Breast epithelium (tissue), 4 donors: ENCODE results near the gene CENPO. TPM values are rescaled to one million over a fixed set of nuclear protein-coding genes. Genes with fewer than 3 reads are reported as not detected.

Experiments
- DNase-seq, 2 donors: peaks; one replicate each; pipeline ENCODE4 v3.0.0-alpha.2; 2019; ENCODE audit warnings: low spot score in 2 of 2
- H3K27ac ChIP-seq, 2 donors: fragments of 200-600 bp; sonication (generic) in 1 of 2; one replicate each; pipeline ENCODE4 v1.5.1; 2016 to 2019; ENCODE audit warnings: mild to moderate bottlenecking in 1 of 2
- H3K27me3 ChIP-seq, 2 donors: fragments of 200-600 bp; sonication (generic) in 1 of 2; one replicate each; pipeline versions ENCODE4 v1.5.1 to v1.6.0; 2017 to 2019; ENCODE audit warnings: control low read depth in 1 of 2, mild to moderate bottlenecking in 1 of 2
- H3K36me3 ChIP-seq: fragments of 200-600 bp; one replicate; pipeline ENCODE4 v1.5.1; 2019
- H3K4me1 ChIP-seq, 2 donors: fragments of 200-600 bp; sonication (generic); one replicate each; pipeline ENCODE4 v1.5.1; 2016 to 2019; ENCODE audit warnings: control low read depth in 1 of 2
- H3K4me3 ChIP-seq, 3 donors: fragments of 200-600 bp; sonication (generic); 1 replicate in 2 of 3; 2 replicates in 1 of 3; pipeline ENCODE4 v1.5.1; 2016 to 2019; ENCODE audit warnings: mild to moderate bottlenecking in 3 of 3, moderate library complexity in 2 of 3
- H3K9me3 ChIP-seq, 2 donors: fragments of 200-600 bp; sonication (generic) in 1 of 2; one replicate each; pipeline ENCODE4 v1.5.1; 2016 to 2019; ENCODE audit warnings: control low read depth in 1 of 2
- POLR2A ChIP-seq: fragments of 450-650 bp; IDR thresholded peaks from one replicate; pipeline ENCODE4 v1.6.1; 2016; ENCODE audit warnings: antibody characterized with exemption, mild to moderate bottlenecking, moderate library complexity
- POLR2AphosphoS5 ChIP-seq, 3 donors: sonication (generic); formaldehyde crosslinking; IDR thresholded peaks; one replicate each; pipeline ENCODE4 v1.6.1; 2017; ENCODE audit warnings: antibody characterized with exemption in 3 of 3
- intact Hi-C: fragments of 100-400 bp; cut with DNase I; formaldehyde crosslinking; loops from one replicate; pipeline ENCODE4 v1.15.1; 2023; ENCODE audit warnings: low total_unique reads
- total RNA-seq, 3 donors: library from RNA; depleted of rRNA; stranded (reverse); fragments of >200 nt; gene quantifications; one replicate each; pipeline ENCODE4 v1.1.0, GENCODE V29; 2016
- TF ChIP-seq, protein P1 (sequence below), 3 donors: fragments of 450-650 bp; IDR thresholded peaks; one replicate each; pipeline ENCODE4 v1.5.1; 2016 to 2017; ENCODE audit warnings: antibody characterized with exemption in 3 of 3, mild to moderate bottlenecking in 3 of 3, moderate library complexity in 3 of 3

The CENPO gene
- total RNA-seq, 3 donors from 2014 or later, result 1.6 to 4.2 (median 1.8) TPM

DNA sequence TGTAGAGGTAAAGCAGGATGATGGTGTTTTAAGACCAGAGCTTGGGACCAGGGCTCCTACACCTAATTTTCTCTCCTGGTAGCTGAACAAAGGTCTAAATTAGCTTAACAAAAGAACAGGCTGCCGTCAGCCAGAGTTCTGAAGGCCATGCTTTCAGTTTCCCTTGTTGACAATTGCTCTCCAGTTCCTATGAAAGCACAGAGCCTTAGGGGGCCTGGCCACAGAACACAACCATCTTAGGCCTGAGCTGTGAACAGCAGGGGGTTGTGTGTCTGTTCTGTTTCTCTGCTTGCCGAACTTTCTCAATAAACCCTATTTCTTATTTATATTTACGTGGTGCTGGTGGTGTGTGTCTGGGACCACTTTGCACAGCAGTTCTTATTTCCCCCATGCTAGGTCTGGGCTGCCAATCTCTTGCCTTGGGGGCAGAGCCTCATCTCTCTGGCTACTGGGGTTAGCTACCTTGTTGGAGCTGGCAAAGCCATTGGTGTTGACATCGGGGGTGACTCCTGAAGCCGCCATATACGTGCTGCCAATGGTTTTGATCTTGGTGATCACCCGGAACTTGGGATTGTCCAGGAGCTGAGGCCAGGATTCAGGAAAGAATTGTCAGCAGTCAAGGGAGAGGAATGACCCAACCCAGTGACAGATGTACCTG is 29.0 kb downstream of the CENPO start:
- Histone ChIP-seq H3K27ac (no peak overlapping the region), H3K4me3 (no peak overlapping the region), H3K4me1 (no peaks in the 10 kb centered on the region), H3K27me3 (no peaks in the 10 kb centered on the region), H3K9me3 (no peaks in the 10 kb centered on the region), H3K36me3 (peaks cover 3% of the 10 kb centered on the region)
- intact Hi-C loops, result loop anchor here (10.0 kb wide), 1 partner anchor 407 kb away; no protein-coding TSS in a partner anchor
- no peak for DNase-seq
- no peak for TF ChIP-seq POLR2AphosphoS5 (IDR thresholded peaks at IDR 0.05)
- TF ChIP-seq POLR2A, result no peak
- TF ChIP-seq, protein P1, sequence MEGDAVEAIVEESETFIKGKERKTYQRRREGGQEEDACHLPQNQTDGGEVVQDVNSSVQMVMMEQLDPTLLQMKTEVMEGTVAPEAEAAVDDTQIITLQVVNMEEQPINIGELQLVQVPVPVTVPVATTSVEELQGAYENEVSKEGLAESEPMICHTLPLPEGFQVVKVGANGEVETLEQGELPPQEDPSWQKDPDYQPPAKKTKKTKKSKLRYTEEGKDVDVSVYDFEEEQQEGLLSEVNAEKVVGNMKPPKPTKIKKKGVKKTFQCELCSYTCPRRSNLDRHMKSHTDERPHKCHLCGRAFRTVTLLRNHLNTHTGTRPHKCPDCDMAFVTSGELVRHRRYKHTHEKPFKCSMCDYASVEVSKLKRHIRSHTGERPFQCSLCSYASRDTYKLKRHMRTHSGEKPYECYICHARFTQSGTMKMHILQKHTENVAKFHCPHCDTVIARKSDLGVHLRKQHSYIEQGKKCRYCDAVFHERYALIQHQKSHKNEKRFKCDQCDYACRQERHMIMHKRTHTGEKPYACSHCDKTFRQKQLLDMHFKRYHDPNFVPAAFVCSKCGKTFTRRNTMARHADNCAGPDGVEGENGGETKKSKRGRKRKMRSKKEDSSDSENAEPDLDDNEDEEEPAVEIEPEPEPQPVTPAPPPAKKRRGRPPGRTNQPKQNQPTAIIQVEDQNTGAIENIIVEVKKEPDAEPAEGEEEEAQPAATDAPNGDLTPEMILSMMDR (IDR thresholded peaks at IDR 0.05), result no peak

DNA sequence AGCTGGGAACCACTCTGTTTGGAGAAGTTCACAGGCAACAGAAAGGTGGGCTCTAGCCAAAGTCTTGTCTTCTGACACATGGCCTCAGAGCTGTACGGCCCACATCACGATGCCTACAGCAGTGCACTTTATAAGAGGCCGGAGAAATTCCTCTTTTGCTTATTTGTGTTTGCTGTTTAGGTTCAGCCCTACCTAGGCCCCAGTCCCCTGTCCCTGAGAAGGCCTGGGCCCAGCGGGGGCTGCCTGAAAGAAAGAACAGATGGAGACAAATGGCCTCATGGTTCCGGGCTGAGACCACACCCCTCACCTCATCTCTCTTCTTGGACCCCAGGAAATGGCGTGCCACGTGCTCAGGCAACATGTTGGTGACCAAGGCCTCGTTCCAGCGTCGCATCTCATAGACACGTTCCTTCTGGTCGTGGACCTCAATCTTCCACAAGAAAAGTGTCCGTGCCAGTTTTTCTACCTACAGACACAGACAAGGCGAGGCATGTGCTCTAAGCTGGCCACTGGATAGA is 30.9 kb downstream of the CENPO start:
- no peaks in the 10 kb centered on the region for H3K4me1 ChIP-seq
- H3K27me3 ChIP-seq, result no peaks in the 10 kb centered on the region
- TF ChIP-seq, protein P1 (IDR thresholded peaks at IDR 0.05), result no peak
- TF ChIP-seq POLR2A (no peak), POLR2AphosphoS5 (IDR thresholded peaks at IDR 0.05) (no peak)
- no peaks in the 10 kb centered on the region for H3K9me3 ChIP-seq
- H3K36me3 ChIP-seq, result peaks cover 3% of the 10 kb centered on the region
- DNase-seq, result no peak
- intact Hi-C loops, result loop anchor here (10.0 kb wide), 1 partner anchor 409 kb away; no protein-coding TSS in a partner anchor
- H3K27ac ChIP-seq, result no peak overlapping the region
- no peak overlapping the region for H3K4me3 ChIP-seq

DNA sequence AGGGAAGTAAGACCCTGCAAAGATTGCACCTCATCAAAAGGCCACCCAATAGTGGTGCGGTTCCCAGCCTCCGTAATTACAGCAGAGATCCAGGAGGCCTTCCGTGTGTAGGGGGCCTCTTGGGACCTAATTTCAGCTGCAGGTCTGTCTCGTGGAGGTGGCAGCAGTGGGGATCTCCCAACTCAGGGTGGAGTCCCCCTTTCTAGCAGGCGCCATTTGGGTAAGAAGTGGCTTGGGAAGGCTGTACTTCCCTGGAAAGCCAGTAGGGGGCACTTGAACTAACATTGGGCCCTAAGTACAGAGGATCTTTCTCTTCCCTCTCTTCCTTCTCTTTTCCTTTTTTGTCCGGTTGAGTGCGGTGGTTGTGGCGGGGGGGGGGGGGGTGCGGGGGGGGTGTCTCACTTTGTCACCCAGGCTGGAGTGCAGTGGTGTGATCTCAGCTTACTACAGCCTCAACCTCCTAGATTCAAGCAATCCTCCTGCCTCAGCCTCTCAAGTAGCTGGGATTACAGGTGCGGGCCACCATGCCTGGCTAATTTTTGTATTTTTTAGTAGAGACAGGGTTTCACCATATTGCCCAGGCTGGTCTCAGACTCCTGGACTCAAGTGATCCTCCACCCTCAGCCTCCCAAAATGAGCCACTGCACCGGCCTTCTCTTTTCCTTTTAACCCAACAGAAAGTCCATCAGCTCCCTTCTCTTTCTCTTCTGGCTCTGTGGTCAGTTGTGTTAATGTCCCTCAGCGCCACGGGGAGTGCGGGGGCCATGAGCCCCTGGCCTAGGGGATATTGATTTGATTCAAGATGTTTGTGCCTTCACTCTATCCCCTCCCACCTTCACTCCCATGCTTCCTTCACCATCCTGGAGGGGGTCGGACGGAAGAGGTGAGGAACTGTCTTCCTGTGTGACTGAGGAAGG is 32.0 kb downstream of the CENPO start:
- DNase-seq, result no peak
- intact Hi-C loops, result loop anchor here (10.0 kb wide), 1 partner anchor 410 kb away; no protein-coding TSS in a partner anchor
- Histone ChIP-seq H3K27ac (no peak overlapping the region), H3K4me3 (no peak overlapping the region), H3K4me1 (no peaks in the 10 kb centered on the region), H3K27me3 (no peaks in the 10 kb centered on the region), H3K9me3 (no peaks in the 10 kb centered on the region), H3K36me3 (no peaks in the 10 kb centered on the region)
- TF ChIP-seq, protein P1 (IDR thresholded peaks at IDR 0.05), result no peak
- TF ChIP-seq POLR2AphosphoS5 (IDR thresholded peaks at IDR 0.05) (no peak), POLR2A (no peak)

DNA sequence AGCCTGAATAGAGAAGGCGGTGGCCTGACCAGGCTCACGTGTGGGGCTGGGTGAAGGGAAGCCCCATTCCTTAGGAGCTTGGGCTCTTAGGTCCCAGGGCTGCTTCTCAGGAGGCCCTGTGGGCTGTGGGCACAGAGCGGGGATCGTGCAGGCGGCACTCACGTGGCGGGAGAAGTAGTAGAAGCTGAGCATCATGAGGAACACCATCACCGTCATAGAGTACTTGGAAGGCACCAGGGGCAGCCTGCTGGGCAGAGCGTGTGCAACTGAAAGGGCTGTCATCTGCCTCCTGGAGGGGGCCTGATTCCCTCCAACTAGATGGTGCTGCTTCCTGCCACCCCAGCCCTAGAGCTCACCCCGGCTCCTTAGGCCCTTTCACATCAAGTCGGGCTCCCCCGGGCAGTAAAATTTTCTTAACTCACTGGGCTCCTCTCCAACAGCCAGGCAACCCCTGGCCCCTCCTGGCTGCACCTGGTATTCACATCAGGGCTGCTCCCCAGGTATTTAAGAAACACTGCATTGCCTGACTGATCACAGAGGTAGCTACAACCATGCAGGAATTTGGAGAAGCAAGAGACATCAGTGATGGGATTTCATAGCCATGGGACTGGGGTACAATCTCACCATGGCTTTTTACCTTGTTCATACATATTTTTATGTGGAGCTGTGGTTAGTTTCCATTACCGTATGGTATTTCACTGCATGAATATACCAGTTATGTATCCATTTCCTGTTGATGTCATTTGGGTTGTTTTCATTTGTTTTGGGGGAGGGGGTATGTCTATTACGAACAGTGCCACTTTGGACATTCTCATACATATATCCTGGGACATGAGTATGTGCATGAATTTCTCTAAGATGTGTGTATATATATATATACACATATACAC is 32.9 kb downstream of the CENPO start:
- Histone ChIP-seq H3K27ac (no peak overlapping the region), H3K27me3 (no peaks in the 10 kb centered on the region)

More for the DNA sequence above, 32.9 kb downstream of the CENPO start:
- intact Hi-C loops, result loop anchor here (10.0 kb wide), 1 partner anchor 411 kb away; no protein-coding TSS in a partner anchor
- TF ChIP-seq, protein P1 (IDR thresholded peaks at IDR 0.05), result no peak
- no peak for TF ChIP-seq POLR2A
- TF ChIP-seq POLR2AphosphoS5 (IDR thresholded peaks at IDR 0.05), result no peak
- Histone ChIP-seq H3K4me1 (no peaks in the 10 kb centered on the region), H3K36me3 (no peaks in the 10 kb centered on the region), H3K9me3 (no peaks in the 10 kb centered on the region), H3K4me3 (no peak overlapping the region)
- DNase-seq, result no peak
